GM21390 (cell line): ENCODE results near the gene TIMM23.
A peak's percentile ranks its signal among the peaks of the same experiment; 100 is the strongest.
"Not testable (repeated sequence)": the region's sequence is repeated elsewhere in the genome, so short reads cannot be mapped to it uniquely, and the experiment has no call there.

ENCODE experiments used
- ATAC-seq: cut with Tn5 transposase; IDR thresholded peaks from one replicate; pipeline ENCODE4 v1.9.1; 2021; ENCODE audit not compliant: unreplicated experiment

Gene TIMM23

GRCh38 chr10:45972106-45972812 is at the start of gene TIMM23:
TSS of gene TIMM23 (plus strand) at chr10:45972489. CDS start at chr10:45972625, 136 bp downstream.
- peak; percentile 59 for ATAC-seq

- ATAC-seq = not testable (repeated sequence)
Measured at GRCh38 chr10:45926790-45927189, 45.5 kb upstream of the TIMM23 start.

GRCh38 chr10:45931305-45931704 is 41.0 kb upstream of the TIMM23 start:
- ATAC-seq = not testable (repeated sequence)

GRCh38 chr10:45934788-45935187 is 37.5 kb upstream of the TIMM23 start:
- ATAC-seq = not testable (repeated sequence)

GRCh38 chr10:45939176-45939697 is 33.1 kb upstream of the TIMM23 start:
- ATAC-seq = not testable (repeated sequence)

GRCh38 chr10:45941196-45941595 is 31.1 kb upstream of the TIMM23 start:
- not testable (repeated sequence) for ATAC-seq

- not testable (repeated sequence) for ATAC-seq
Measured at GRCh38 chr10:45945476-45945875, 26.8 kb upstream of the TIMM23 start.

GRCh38 chr10:45947363-45947762 is 24.9 kb upstream of the TIMM23 start:
- not testable (repeated sequence) for ATAC-seq

GRCh38 chr10:45948801-45949200 is 23.5 kb upstream of the TIMM23 start:
- not testable (repeated sequence) for ATAC-seq

GRCh38 chr10:45954367-45954766 is 17.9 kb upstream of the TIMM23 start:
- ATAC-seq = not testable (repeated sequence)

- ATAC-seq = not testable (repeated sequence)
Measured at GRCh38 chr10:45956634-45957033, 15.7 kb upstream of the TIMM23 start.

- not testable (repeated sequence) for ATAC-seq
Measured at GRCh38 chr10:45957928-45958327, 14.4 kb upstream of the TIMM23 start.

GRCh38 chr10:45962686-45963452 is 9.4 kb upstream of the TIMM23 start:
- ATAC-seq = not testable (repeated sequence)

GRCh38 chr10:45971019-45971418 is 1.3 kb upstream of the TIMM23 start:
- ATAC-seq = not testable (repeated sequence)

- peak; percentile 40 for ATAC-seq
Measured at GRCh38 chr10:45971742-45972105, 565 bp upstream of the TIMM23 start.

GRCh38 chr10:45972813-45973169 is 502 bp downstream of the TIMM23 start:
- ATAC-seq = not testable (repeated sequence)

GRCh38 chr10:45974041-45974440 is 1.8 kb downstream of the TIMM23 start:
- not testable (repeated sequence) for ATAC-seq

- peak; percentile 88 for ATAC-seq
Measured at GRCh38 chr10:45978554-45978953, 6.3 kb downstream of the TIMM23 start.

- ATAC-seq = not testable (repeated sequence)
Measured at GRCh38 chr10:45981367-45981766, 9.1 kb downstream of the TIMM23 start.

- peak; percentile 54 for ATAC-seq
Measured at GRCh38 chr10:45983538-45984186, 11.4 kb downstream of the TIMM23 start.

GRCh38 chr10:45984473-45984872 is 12.2 kb downstream of the TIMM23 start:
- not testable (repeated sequence) for ATAC-seq
